ENCODE results near the gene RRP15. TPM values are rescaled to one million over a fixed set of nuclear protein-coding genes. Genes with fewer than 3 reads are reported as not detected.

The RRP15 gene
- total RNA-seq, 1 experiment from 2014 or later = 25.6 TPM

DNA sequence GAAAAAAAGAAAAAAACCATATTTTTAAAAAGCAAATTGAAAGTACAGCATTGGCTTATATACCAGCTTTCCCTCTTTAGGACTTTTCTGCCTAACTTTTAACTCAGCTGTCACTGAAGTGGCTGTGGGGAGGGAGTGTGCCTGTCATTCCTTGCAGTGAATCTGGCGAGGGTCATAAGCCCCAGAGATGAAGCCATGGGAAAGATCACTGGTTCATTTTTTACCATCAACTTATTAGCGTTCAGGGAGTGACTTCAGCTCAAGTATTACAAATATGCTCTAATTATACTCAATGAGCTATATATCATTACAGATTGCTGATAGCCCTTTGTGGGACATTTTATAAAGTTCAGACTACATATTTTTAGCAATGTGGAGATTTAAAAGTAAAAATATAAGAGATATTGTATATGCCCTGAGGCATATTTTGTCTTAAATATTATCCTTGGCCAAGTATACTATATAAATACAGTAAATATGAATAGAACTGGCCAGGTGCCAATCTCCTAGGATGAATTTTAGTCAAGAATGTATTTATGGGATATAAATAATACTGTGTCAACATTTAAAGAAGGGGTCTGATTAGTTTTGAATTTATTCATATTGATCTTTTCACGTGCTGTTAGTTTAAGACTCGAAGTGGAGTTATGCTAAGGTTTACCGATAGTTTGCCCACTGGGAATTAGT lies 64.4 kb downstream of the RRP15 start:
- ATAC-seq (no peak), DNase-seq (peak; percentile 74)
- peaks cover 62% of the 10 kb centered on the region for H4K20me1 ChIP-seq (ENCODE audit: low read length)
- peak overlapping the region; percentile 94 for H3K9ac ChIP-seq (ENCODE audit: low read length)
- TF ChIP-seq CTCF (conservative IDR thresholded peaks at IDR 0.05; ENCODE audit: low read depth, low read length) (no peak), EZH2phosphoT487 (IDR thresholded peaks at IDR 0.05; ENCODE audit: borderline replicate concordance, low read length) (no peak)
- no TSS peak for BruUV-seq (replicated peaks)
- peaks cover 35% of the 10 kb centered on the region for H3K36me3 ChIP-seq (ENCODE audit: low read depth, low read length)
- peaks cover 3% of the 10 kb centered on the region for H3F3A ChIP-seq (ENCODE audit: low read length, unreplicated experiment)
- H3K4me3 ChIP-seq (ENCODE audit: low read length) = peak overlapping the region; percentile 78
- H2AFZ ChIP-seq (ENCODE audit: low read length) = no peak overlapping the region
- H3K4me1 ChIP-seq (ENCODE audit: insufficient read depth, low read length) = peaks cover 52% of the 10 kb centered on the region
- H3K27me3 ChIP-seq (ENCODE audit: low read length) = no peaks in the 10 kb centered on the region
- intact Hi-C loops (cut with micrococcal nuclease) = loop anchor here (5.0 to 10.0 kb wide), 6 partner anchors 188 to 968 kb away; no protein-coding TSS in a partner anchor
- ChIA-PET POLR2A (ENCODE audit: unreplicated experiment) (no interaction called here), CTCF (interaction anchor here (0.6 to 1.2 kb wide), 4 partner anchors 53 to 718 kb away, joined by 3 to 7 read pairs (median 4); no protein-coding TSS in a partner anchor)
- H3K4me2 ChIP-seq (ENCODE audit: low read length) = peak overlapping the region; percentile 89
- H3K27ac ChIP-seq (ENCODE audit: low read length) = peak overlapping the region; percentile 84
- no peaks in the 10 kb centered on the region for H3K9me3 ChIP-seq (ENCODE audit: low read length)
- peaks cover 100% of the 10 kb centered on the region for H3K79me2 ChIP-seq (ENCODE audit: low read length)
- H3K9me2 ChIP-seq (replicated peaks; ENCODE audit: low read length) = no peaks in the 10 kb centered on the region

DNA sequence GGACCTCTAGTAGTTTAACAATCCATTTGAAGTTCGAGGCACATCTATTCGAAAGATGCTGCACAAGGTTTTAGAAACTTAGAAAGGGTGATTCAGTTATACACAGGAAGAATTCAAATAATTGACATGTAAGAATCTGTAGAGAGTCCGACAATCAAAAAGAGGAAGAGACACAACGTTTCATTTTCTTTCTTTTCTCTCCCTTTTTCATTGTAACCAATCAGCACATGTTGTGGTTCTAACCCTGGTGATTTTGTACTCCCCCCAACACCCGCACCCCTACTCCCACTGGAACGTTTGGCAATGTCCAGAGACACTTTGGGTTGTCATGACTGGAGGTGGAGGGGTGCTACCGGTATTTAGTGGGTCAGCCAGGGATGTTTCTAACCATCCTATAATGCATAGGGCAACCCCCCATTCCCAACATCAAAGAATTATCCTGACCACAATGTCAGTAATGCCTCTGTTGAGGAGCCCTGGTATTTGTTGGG lies 65.0 kb downstream of the RRP15 start:
- no peaks in the 10 kb centered on the region for H3K9me2 ChIP-seq (replicated peaks; ENCODE audit: low read length)
- no peaks in the 10 kb centered on the region for H3K9me3 ChIP-seq (ENCODE audit: low read length)
- H3K4me2 ChIP-seq (ENCODE audit: low read length) = peak overlapping the region; percentile 89
- no peak for TF ChIP-seq CTCF (conservative IDR thresholded peaks at IDR 0.05; ENCODE audit: low read depth, low read length)
- no peak for TF ChIP-seq EZH2phosphoT487 (IDR thresholded peaks at IDR 0.05; ENCODE audit: borderline replicate concordance, low read length)
- no peak for TF ChIP-seq EZH2 (IDR thresholded peaks at IDR 0.05; ENCODE audit: low read length, unreplicated experiment)
- peaks cover 47% of the 10 kb centered on the region for H3K4me1 ChIP-seq (ENCODE audit: insufficient read depth, low read length)
- intact Hi-C loops (cut with micrococcal nuclease) = no loop called here
- no peak overlapping the region for H3K27ac ChIP-seq (ENCODE audit: low read length)
- ATAC-seq (no peak), DNase-seq (no peak)
- CTCF ChIA-PET = no interaction called here
- no peak overlapping the region for H2AFZ ChIP-seq (ENCODE audit: low read length)
- H3K4me3 ChIP-seq (ENCODE audit: low read length) = peak overlapping the region; percentile 78
- peaks cover 63% of the 10 kb centered on the region for H4K20me1 ChIP-seq (ENCODE audit: low read length)
- H3K79me2 ChIP-seq (ENCODE audit: low read length) = peaks cover 100% of the 10 kb centered on the region
- H3F3A ChIP-seq (ENCODE audit: low read length, unreplicated experiment) = no peaks in the 10 kb centered on the region
- no TSS peak for BruUV-seq (replicated peaks)
- H3K27me3 ChIP-seq (ENCODE audit: low read length) = no peaks in the 10 kb centered on the region
- H3K36me3 ChIP-seq (ENCODE audit: low read depth, low read length) = peaks cover 39% of the 10 kb centered on the region
- H3K9ac ChIP-seq (ENCODE audit: low read length) = no peak overlapping the region
- POLR2A ChIA-PET (ENCODE audit: unreplicated experiment) = no interaction called here

DNA sequence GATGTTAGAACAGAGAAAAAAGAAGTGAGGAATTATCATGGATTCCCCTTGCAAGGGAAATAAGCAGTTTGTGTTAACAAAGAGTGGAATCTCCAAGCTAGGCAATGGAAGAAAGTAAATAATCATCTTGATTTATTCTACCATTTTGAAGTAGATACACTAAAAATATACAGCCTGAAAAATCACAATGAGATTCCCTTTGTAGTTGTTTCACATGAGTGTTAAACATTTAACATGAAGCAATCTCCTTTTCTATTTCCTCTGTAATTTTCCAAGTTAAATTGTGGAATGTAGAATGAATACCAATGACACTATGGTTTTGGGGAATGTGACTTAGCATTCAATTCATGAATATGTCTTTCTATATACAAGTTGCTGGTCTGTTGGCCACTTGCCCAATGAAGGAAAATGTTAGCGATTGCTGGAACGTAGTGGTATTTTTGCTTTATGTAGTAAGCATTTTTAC lies 65.7 kb downstream of the RRP15 start:
- H4K20me1 ChIP-seq (ENCODE audit: low read length) = peaks cover 63% of the 10 kb centered on the region
- peaks cover 46% of the 10 kb centered on the region for H3K36me3 ChIP-seq (ENCODE audit: low read depth, low read length)
- no peaks in the 10 kb centered on the region for H3F3A ChIP-seq (ENCODE audit: low read length, unreplicated experiment)
- POLR2A ChIA-PET (ENCODE audit: unreplicated experiment) = no interaction called here
- H3K27ac ChIP-seq (ENCODE audit: low read length) = no peak overlapping the region
- H3K9ac ChIP-seq (ENCODE audit: low read length) = no peak overlapping the region
- ATAC-seq = no peak
- no peaks in the 10 kb centered on the region for H3K9me2 ChIP-seq (replicated peaks; ENCODE audit: low read length)
- TF ChIP-seq CTCF (conservative IDR thresholded peaks at IDR 0.05; ENCODE audit: low read depth, low read length) (no peak), EZH2phosphoT487 (IDR thresholded peaks at IDR 0.05; ENCODE audit: borderline replicate concordance, low read length) (no peak), EZH2 (IDR thresholded peaks at IDR 0.05; ENCODE audit: low read length, unreplicated experiment) (no peak)
- peak overlapping the region; percentile 78 for H3K4me3 ChIP-seq (ENCODE audit: low read length)
- peak; percentile 55 for DNase-seq
- H2AFZ ChIP-seq (ENCODE audit: low read length) = no peak overlapping the region
- H3K9me3 ChIP-seq (ENCODE audit: low read length) = no peaks in the 10 kb centered on the region
- no peaks in the 10 kb centered on the region for H3K27me3 ChIP-seq (ENCODE audit: low read length)
- BruUV-seq (replicated peaks) = no TSS peak
- peaks cover 100% of the 10 kb centered on the region for H3K79me2 ChIP-seq (ENCODE audit: low read length)
- intact Hi-C loops (cut with micrococcal nuclease) = no loop called here
- peak overlapping the region; percentile 89 for H3K4me2 ChIP-seq (ENCODE audit: low read length)
- CTCF ChIA-PET = no interaction called here
- peaks cover 47% of the 10 kb centered on the region for H3K4me1 ChIP-seq (ENCODE audit: insufficient read depth, low read length)

All from PC-3 (cell line).